Pancreas (tissue), 10 donors: ENCODE measurements around the gene PHF21B. TPM values are rescaled to one million over a fixed set of nuclear protein-coding genes. Genes with fewer than 3 reads are reported as not detected.

Experiments used
- ATAC-seq, 4 donors: fragments of 200-7000 bp; cut with Tn5 transposase; one replicate each; pipeline versions ENCODE4 v1.8.0 to v1.9.1; 2020; ENCODE audit warnings: mild to moderate bottlenecking in 4 of 4, moderate library complexity in 4 of 4
- DNase-seq, 6 donors: peaks; one replicate each; pipeline ENCODE4 v3.0.0-alpha.2; 2020
- FAIRE-seq: peaks from 2 replicates; lab custom pipeline; 2012; peaks lifted over from hg19 to GRCh38; lab: Jason Lieb, UNC
- H3K27ac ChIP-seq, 4 donors: fragments of 200-600 bp; sonication (generic); 1 replicate in 3 of 4; 2 replicates in 1 of 4; pipeline versions ENCODE4 v1.5.0 to v1.8.0; 2020
- H3K27me3 ChIP-seq, 4 donors: fragments of 200-600 bp; one replicate each; pipeline ENCODE4 v1.8.0; 2021
- H3K36me3 ChIP-seq, 3 donors: fragments of 200-600 bp; sonication (generic) in 1 of 3; one replicate each; pipeline versions ENCODE4 v1.5.0 to v1.8.0; 2020 to 2021
- H3K4me1 ChIP-seq, 3 donors: fragments of 200-600 bp; one replicate each; pipeline ENCODE4 v1.8.0; 2021
- H3K4me3 ChIP-seq, 4 donors: fragments of 200-600 bp; sonication (generic) in 2 of 4; one replicate each; pipeline versions ENCODE4 v1.5.0 to v1.8.0; 2020 to 2021
- H3K9me3 ChIP-seq, 4 donors: fragments of 200-600 bp; one replicate each; pipeline ENCODE4 v1.8.0; 2021
- WGBS, 2 donors: extraction: QIAGEN DNeasy Blood & Tissue Kit; methylation state at CpG; one replicate each; pipeline ENCODE4 v1.1.7; 2013; 5-methylcytosine and 5-hydroxymethylcytosine counted together
- intact Hi-C, 3 donors: fragments of 100-400 bp; cut with DNase I; formaldehyde crosslinking; loops; one replicate each; pipeline versions ENCODE4 v1.11.1 to v1.14.2; 2022
- polyA plus RNA-seq, 2 donors: library from polyadenylated mRNA; stranded (reverse); fragments of 200-250 nt; gene quantifications; one replicate each; pipeline ENCODE4 v1.2.3, GENCODE V29; 2013
- total RNA-seq, 6 donors: library from RNA; stranded (reverse); fragmentation: NEBNext Ultra II Directional in 4 of 6; extraction: Animal tissue kit (Norgen Biotek cat#: 25700) in 4 of 6; gene quantifications; one replicate each; pipeline versions ENCODE4 v1.2.1 to v1.2.4, GENCODE V29; 2021 to 2023
- TF ChIP-seq, protein P1 (sequence below), 4 donors: fragments of 200-600 bp; sonication (generic) in 3 of 4; IDR thresholded peaks; one replicate each; pipeline versions ENCODE4 v1.5.0 to v1.8.0; 2021; ENCODE audit warnings: antibody characterized with exemption in 4 of 4
- donor health status: healthy with polysubstance abuse.
- donor health status: DM: no; HTN: no; CAD: no; lungs with moderate emphysema.
- donor health status: DM: no; HTN: no; CAD: no.
- donor health status: control.
- donor health status: control.
- donor health status: Bipolar disorder and iron deficiency.
- donor health status: DM: yes; HTN: yes; CAD: no.
- donor health status: DM: no; HTN: no; CAD: no.
- donor health status: DM: no; HTN: no; CAD: no.
- donor health status: DM: yes; HTN: yes; CAD: no.

PHF21B gene
- total and polyA plus RNA-seq, 8 donors: 0.34 to 2.9 (median 0.57) TPM; not detected in 1

DNA sequence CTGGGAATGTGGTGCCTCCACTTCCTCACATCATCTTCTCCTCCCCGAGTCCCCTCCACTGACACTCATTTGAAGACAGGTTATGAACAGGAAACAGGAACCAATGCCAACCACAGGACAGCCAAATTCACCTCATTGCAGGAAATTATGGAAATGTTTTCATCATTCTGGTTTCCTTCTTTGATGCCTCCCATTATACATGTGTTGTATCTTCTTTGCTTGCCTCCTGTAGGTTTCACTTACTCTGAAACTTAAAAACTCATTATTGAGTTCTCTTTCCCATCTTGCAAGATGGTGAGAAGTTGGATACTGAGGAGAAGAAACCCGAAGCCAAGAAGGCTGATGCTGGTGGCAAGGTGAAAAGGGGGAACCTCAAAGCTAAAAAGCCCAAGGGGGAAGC is 108.5 kb downstream of the PHF21B start:
- Histone ChIP-seq H3K27ac (no peak overlapping the region), H3K4me3 (no peak overlapping the region), H3K4me1 (no peaks in the 10 kb centered on the region), H3K36me3 (no peaks in the 10 kb centered on the region), H3K9me3 (no peaks in the 10 kb centered on the region), H3K27me3 (no peaks in the 10 kb centered on the region)
- intact Hi-C loops: no loop called here
- FAIRE-seq (no peak), ATAC-seq (no peak), DNase-seq (no peak)
- TF ChIP-seq, protein P1, sequence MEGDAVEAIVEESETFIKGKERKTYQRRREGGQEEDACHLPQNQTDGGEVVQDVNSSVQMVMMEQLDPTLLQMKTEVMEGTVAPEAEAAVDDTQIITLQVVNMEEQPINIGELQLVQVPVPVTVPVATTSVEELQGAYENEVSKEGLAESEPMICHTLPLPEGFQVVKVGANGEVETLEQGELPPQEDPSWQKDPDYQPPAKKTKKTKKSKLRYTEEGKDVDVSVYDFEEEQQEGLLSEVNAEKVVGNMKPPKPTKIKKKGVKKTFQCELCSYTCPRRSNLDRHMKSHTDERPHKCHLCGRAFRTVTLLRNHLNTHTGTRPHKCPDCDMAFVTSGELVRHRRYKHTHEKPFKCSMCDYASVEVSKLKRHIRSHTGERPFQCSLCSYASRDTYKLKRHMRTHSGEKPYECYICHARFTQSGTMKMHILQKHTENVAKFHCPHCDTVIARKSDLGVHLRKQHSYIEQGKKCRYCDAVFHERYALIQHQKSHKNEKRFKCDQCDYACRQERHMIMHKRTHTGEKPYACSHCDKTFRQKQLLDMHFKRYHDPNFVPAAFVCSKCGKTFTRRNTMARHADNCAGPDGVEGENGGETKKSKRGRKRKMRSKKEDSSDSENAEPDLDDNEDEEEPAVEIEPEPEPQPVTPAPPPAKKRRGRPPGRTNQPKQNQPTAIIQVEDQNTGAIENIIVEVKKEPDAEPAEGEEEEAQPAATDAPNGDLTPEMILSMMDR (IDR thresholded peaks at IDR 0.05): no peak
- 56 to 83% methylated on average over 2 of the region's 2 CpGs for WGBS, 2 donors

DNA sequence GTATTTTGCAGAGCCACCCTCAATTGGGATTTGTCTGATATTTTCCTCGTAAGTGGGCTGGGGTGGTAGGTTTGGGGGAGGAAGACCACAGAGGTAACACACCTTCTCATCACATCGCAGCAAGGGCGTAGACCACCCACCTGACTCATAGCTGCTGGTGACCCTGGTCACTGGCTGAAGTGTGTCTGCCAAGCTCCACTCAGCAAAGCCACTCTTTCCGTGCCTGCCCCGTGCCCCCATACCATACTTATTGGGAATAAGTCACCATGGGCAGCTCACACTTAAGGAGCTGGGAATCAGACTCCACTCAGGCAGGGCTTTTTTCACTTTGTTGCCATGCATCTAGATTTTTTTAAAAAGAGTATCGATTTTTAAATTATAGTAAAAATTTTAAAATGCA is 111.6 kb downstream of the PHF21B start:
- Histone ChIP-seq H3K36me3 (no peaks in the 10 kb centered on the region), H3K9me3 (no peaks in the 10 kb centered on the region), H3K27me3 (no peaks in the 10 kb centered on the region), H3K27ac (no peak overlapping the region), H3K4me1 (no peaks in the 10 kb centered on the region), H3K4me3 (no peak overlapping the region)
- DNase-seq (no peak), FAIRE-seq (no peak), ATAC-seq (no peak)
- 77 to 89% methylated on average over 6 of the region's 6 CpGs for WGBS, 2 donors
- TF ChIP-seq, protein P1 (IDR thresholded peaks at IDR 0.05): no peak
- intact Hi-C loops: no loop called here

- no peak overlapping the region for H3K27ac ChIP-seq
- H3K9me3 ChIP-seq: no peaks in the 10 kb centered on the region
- FAIRE-seq (no peak), DNase-seq (no peak), ATAC-seq (no peak)
- intact Hi-C loops: no loop called here
- H3K36me3 ChIP-seq: no peaks in the 10 kb centered on the region
- TF ChIP-seq, protein P1 (IDR thresholded peaks at IDR 0.05): no peak
- no peaks in the 10 kb centered on the region for H3K27me3 ChIP-seq
- H3K4me1 ChIP-seq: no peaks in the 10 kb centered on the region
- WGBS, 2 donors: 67 to 81% methylated on average over 23 of the region's 23 CpGs
- H3K4me3 ChIP-seq: no peak overlapping the region
These were observed 114.3 kb downstream of the PHF21B start for GRCh38 chr22:44895296-44896055.

GRCh38 chr22:44894782-44895181 is 115.0 kb downstream of the PHF21B start:
- Histone ChIP-seq H3K4me3 (no peak overlapping the region), H3K9me3 (no peaks in the 10 kb centered on the region), H3K36me3 (no peaks in the 10 kb centered on the region), H3K4me1 (no peaks in the 10 kb centered on the region), H3K27ac (no peak overlapping the region), H3K27me3 (no peaks in the 10 kb centered on the region)
- FAIRE-seq (no peak), DNase-seq (no peak), ATAC-seq (no peak)
- TF ChIP-seq, protein P1 (IDR thresholded peaks at IDR 0.05): no peak
- WGBS, 2 donors: 68 to 74% methylated on average over 13 to 14 of the region's 14 CpGs
- intact Hi-C loops: no loop called here

DNA sequence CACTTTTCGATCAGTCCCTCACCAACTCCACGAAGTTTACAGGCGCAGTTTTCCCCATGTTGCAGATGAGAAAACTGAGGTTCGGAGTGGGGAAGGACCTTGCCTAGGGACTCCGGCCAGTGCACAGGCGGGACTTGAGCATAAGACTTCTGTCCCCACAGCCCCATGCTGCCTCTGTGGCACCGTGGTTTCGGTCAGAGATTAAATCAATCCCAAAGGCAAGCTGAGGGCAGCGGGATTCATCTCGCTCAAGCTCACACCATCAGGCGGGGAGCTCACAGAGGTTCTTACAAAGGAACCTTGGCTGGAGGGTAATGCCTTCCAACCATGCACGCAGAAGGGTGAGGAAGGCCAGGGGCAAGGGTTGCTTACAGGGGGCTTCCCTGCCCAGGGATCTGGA is 115.5 kb downstream of the PHF21B start:
- no peaks in the 10 kb centered on the region for H3K27me3 ChIP-seq
- no peak for DNase-seq
- 63 to 77% methylated on average over 12 of the region's 12 CpGs for WGBS, 2 donors

More for the DNA sequence above, 115.5 kb downstream of the PHF21B start:
- TF ChIP-seq, protein P1 (IDR thresholded peaks at IDR 0.05): no peak
- Histone ChIP-seq H3K36me3 (no peaks in the 10 kb centered on the region), H3K27ac (no peak overlapping the region), H3K9me3 (no peaks in the 10 kb centered on the region), H3K4me3 (no peak overlapping the region), H3K4me1 (no peaks in the 10 kb centered on the region)
- ATAC-seq (no peak), FAIRE-seq (no peak)
- intact Hi-C loops: no loop called here
